Keratinocyte (primary cell): ENCODE measurements around the gene SHROOM4. TPM values are rescaled to one million over a fixed set of nuclear protein-coding genes. Genes with fewer than 3 reads are reported as not detected.

Experiments used
- DNase-seq: peaks from one replicate; pipeline ENCODE4 v3.0.0-alpha.2; 2011; ENCODE audit warnings: low read depth, missing footprints, low spot score
- FAIRE-seq: peaks from 2 replicates; lab custom pipeline; 2011; peaks lifted over from hg19 to GRCh38; lab: Jason Lieb, UNC
- H2AFZ ChIP-seq: 2 replicates; pipeline ENCODE4 v1.6.0; 2012; ENCODE audit warnings: low read length, control low read depth, inconsistent platforms; ENCODE audit not compliant: control insufficient read depth
- H3K27ac ChIP-seq: 2 replicates; pipeline ENCODE4 v1.5.1; 2011; ENCODE audit warnings: low read length; ENCODE audit not compliant: control insufficient read depth, insufficient read depth
- H3K27me3 ChIP-seq: 3 replicates; pipeline ENCODE4 v1.6.0; 2011; ENCODE audit warnings: low read length; ENCODE audit not compliant: control insufficient read depth, insufficient read depth; ENCODE audit errors: extremely low read depth
- H3K36me3 ChIP-seq, 2 experiments: 2 replicates in 1 of 2; 3 replicates in 1 of 2; pipeline ENCODE4 v1.5.1; 2011; ENCODE audit warnings: low read length in 2 of 2, mild to moderate bottlenecking in 1 of 2; ENCODE audit not compliant: control insufficient read depth in 2 of 2, insufficient read depth in 2 of 2; ENCODE audit errors: extremely low read depth in 1 of 2
- H3K4me1 ChIP-seq: 3 replicates; pipeline ENCODE4 v1.5.1; 2011; ENCODE audit warnings: low read length; ENCODE audit not compliant: control insufficient read depth, insufficient read depth; ENCODE audit errors: extremely low read depth
- H3K4me2 ChIP-seq: 3 replicates; pipeline ENCODE4 v1.6.0; 2011; ENCODE audit warnings: low read depth, low read length; ENCODE audit not compliant: control insufficient read depth, insufficient read depth; ENCODE audit errors: extremely low read depth
- H3K4me3 ChIP-seq, 3 experiments: fragments of 200-600 bp in 1 of 3; sonication (generic) in 1 of 3; 2 replicates in 2 of 3; 3 replicates in 1 of 3; pipeline ENCODE4 v1.5.1; 2011 to 2016; ENCODE audit warnings: low read length in 3 of 3, mild to moderate bottlenecking in 3 of 3, control low read depth in 2 of 3, inconsistent platforms in 1 of 3, low read depth in 1 of 3, mixed read lengths in 1 of 3, mixed run types in 1 of 3, moderate library complexity in 1 of 3; ENCODE audit not compliant: control insufficient read depth in 2 of 3, insufficient read depth in 2 of 3; ENCODE audit errors: extremely low read depth in 1 of 3
- H3K79me2 ChIP-seq: 2 replicates; pipeline ENCODE4 v1.6.0; 2012; ENCODE audit warnings: low read length; ENCODE audit not compliant: control insufficient read depth, insufficient read depth
- H3K9ac ChIP-seq: 3 replicates; pipeline ENCODE4 v1.6.0; 2011; ENCODE audit warnings: low read length; ENCODE audit not compliant: control insufficient read depth, insufficient read depth; ENCODE audit errors: extremely low read depth
- H3K9me1 ChIP-seq: 3 replicates; pipeline ENCODE4 v1.6.0; 2011; ENCODE audit warnings: low read length; ENCODE audit not compliant: control insufficient read depth, insufficient read depth; ENCODE audit errors: extremely low read depth
- H3K9me3 ChIP-seq: 2 replicates; pipeline ENCODE4 v1.5.1; 2012; ENCODE audit warnings: low read depth, low read length; ENCODE audit not compliant: control insufficient read depth
- H4K20me1 ChIP-seq: 3 replicates; pipeline ENCODE4 v1.6.0; 2011; ENCODE audit warnings: low read length; ENCODE audit not compliant: control insufficient read depth, insufficient read depth; ENCODE audit errors: extremely low read depth
- EZH2 ChIP-seq: IDR thresholded peaks from one replicate; pipeline ENCODE4 v1.6.1; 2012; ENCODE audit warnings: inconsistent platforms, mild to moderate bottlenecking, low read length, moderate library complexity
- dilution Hi-C: fragments of 300-500 bp; cut with MboI; formaldehyde crosslinking; loops from one replicate; pipeline ENCODE4 v1.7.0; 2020; ENCODE audit warnings: low sequenced_read_pairs; ENCODE audit not compliant: extremely low pct_ligation_motif_present
- polyA plus RNA-seq, 5 experiments: library from polyadenylated mRNA; depleted of rRNA in 3 of 5; stranded (reverse) in 3 of 5; stranded (forward) in 1 of 5; unstranded in 1 of 5; fragments of >200 nt; gene quantifications; 1 replicate in 1 of 5; 2 replicates in 3 of 5; 3 replicates in 1 of 5; pipeline versions ENCODE4 v1.2.1 to v1.2.3, GENCODE V29; 2011 to 2012; ENCODE audit warnings: missing spikeins in 2 of 5, low read depth in 1 of 5, low replicate concordance in 1 of 5
- TF ChIP-seq, protein P1 (sequence below), 3 experiments: IDR thresholded peaks in 1 of 3; conservative IDR thresholded peaks in 1 of 3; optimal IDR thresholded peaks in 1 of 3; 2 replicates in 2 of 3; 3 replicates in 1 of 3; pipeline versions ENCODE3 to v1.5.1; 2011; ENCODE audit warnings: low read length in 3 of 3, mild to moderate bottlenecking in 3 of 3, moderate library complexity in 2 of 3, control low read depth in 1 of 3, inconsistent platforms in 1 of 3; ENCODE audit not compliant: insufficient read depth in 2 of 3; ENCODE audit errors: extremely low read depth in 1 of 3

SHROOM4 gene
- polyA plus RNA-seq, 1 donor (not counting 4 experiments of a cell fraction or from before 2014, with no cell fraction given) = 0.50 TPM

DNA sequence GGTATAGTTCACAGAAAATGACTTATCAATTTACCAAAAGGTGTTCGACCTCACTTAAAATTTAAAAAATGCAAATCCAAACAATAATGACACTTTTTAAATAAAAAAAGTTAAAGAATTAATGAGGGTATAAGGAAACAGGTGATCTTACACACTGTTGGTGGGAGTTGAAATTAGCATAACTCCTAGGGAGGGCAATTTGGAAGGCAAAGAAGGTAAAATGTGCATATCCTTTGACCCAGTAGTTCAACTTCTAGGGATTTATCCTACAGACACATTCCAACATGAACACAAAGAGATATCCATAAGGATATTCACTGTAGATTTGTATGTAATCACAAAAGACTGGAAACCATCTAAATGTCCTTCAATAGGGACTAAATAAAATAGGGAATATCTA lies 199.5 kb downstream of the SHROOM4 start:
- no peaks in the 10 kb centered on the region for H3K79me2 ChIP-seq
- H3K36me3 ChIP-seq = no peaks in the 10 kb centered on the region
- peaks cover 4% of the 10 kb centered on the region for H3K4me1 ChIP-seq
- dilution Hi-C loops = no loop called here
- H3K4me2 ChIP-seq = no peak overlapping the region
- H4K20me1 ChIP-seq = no peaks in the 10 kb centered on the region
- no peak overlapping the region for H2AFZ ChIP-seq
- no peak overlapping the region for H3K9ac ChIP-seq
- TF ChIP-seq EZH2 = no peak
- TF ChIP-seq, protein P1, sequence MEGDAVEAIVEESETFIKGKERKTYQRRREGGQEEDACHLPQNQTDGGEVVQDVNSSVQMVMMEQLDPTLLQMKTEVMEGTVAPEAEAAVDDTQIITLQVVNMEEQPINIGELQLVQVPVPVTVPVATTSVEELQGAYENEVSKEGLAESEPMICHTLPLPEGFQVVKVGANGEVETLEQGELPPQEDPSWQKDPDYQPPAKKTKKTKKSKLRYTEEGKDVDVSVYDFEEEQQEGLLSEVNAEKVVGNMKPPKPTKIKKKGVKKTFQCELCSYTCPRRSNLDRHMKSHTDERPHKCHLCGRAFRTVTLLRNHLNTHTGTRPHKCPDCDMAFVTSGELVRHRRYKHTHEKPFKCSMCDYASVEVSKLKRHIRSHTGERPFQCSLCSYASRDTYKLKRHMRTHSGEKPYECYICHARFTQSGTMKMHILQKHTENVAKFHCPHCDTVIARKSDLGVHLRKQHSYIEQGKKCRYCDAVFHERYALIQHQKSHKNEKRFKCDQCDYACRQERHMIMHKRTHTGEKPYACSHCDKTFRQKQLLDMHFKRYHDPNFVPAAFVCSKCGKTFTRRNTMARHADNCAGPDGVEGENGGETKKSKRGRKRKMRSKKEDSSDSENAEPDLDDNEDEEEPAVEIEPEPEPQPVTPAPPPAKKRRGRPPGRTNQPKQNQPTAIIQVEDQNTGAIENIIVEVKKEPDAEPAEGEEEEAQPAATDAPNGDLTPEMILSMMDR (optimal IDR thresholded peaks at IDR 0.05 in 1 of 3, IDR thresholded peaks at IDR 0.05 in 1 of 3, conservative IDR thresholded peaks at IDR 0.05 in 1 of 3; ENCODE audit: extremely low read depth in 1 of 3, insufficient read depth in 2 of 3, low read length in 3 of 3) = no peak
- no peaks in the 10 kb centered on the region for H3K9me3 ChIP-seq
- H3K27ac ChIP-seq = no peak overlapping the region
- FAIRE-seq = no peak
- no peaks in the 10 kb centered on the region for H3K27me3 ChIP-seq
- DNase-seq = no peak
- no peaks in the 10 kb centered on the region for H3K9me1 ChIP-seq
- no peak overlapping the region for H3K4me3 ChIP-seq

DNA sequence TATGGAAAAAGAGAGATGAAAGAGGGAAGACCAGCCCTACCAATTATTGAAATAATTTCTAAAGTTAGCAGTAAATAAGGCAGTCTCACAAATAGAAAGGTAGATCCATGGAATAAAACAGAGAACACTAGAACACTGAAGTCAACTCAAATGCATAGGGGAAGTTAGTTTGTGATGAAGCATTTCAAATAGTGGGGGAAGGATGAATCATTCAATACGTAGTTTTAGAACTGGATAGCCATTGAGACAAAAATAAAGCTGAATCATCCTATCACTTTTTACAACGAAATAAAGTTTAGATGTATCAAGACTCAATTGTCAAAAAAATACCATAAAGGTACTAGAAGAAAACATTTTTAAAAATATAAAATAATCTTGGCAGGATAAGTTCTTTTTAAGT lies 200.1 kb downstream of the SHROOM4 start:
- dilution Hi-C loops = no loop called here
- no peak overlapping the region for H3K4me3 ChIP-seq

More for the DNA sequence above, 200.1 kb downstream of the SHROOM4 start:
- Histone ChIP-seq H3K36me3 (no peaks in the 10 kb centered on the region), H3K9me1 (no peaks in the 10 kb centered on the region), H3K9ac (no peak overlapping the region), H3K9me3 (no peaks in the 10 kb centered on the region), H3K4me2 (no peak overlapping the region), H3K27ac (no peak overlapping the region), H4K20me1 (no peaks in the 10 kb centered on the region), H3K79me2 (no peaks in the 10 kb centered on the region), H3K4me1 (peaks cover 4% of the 10 kb centered on the region), H2AFZ (no peak overlapping the region), H3K27me3 (no peaks in the 10 kb centered on the region)
- FAIRE-seq (no peak), DNase-seq (no peak)
- no peak for TF ChIP-seq EZH2
- TF ChIP-seq, protein P1 (optimal IDR thresholded peaks at IDR 0.05 in 1 of 3, IDR thresholded peaks at IDR 0.05 in 1 of 3, conservative IDR thresholded peaks at IDR 0.05 in 1 of 3; ENCODE audit: extremely low read depth in 1 of 3, insufficient read depth in 2 of 3, low read length in 3 of 3) = no peak
